Measurements from ENCODE around the gene BOLL.
"Not testable (repeated sequence)": the region's sequence is repeated elsewhere in the genome, so short reads cannot be mapped to it uniquely, and the experiment has no call there.

BOLL gene

DNA sequence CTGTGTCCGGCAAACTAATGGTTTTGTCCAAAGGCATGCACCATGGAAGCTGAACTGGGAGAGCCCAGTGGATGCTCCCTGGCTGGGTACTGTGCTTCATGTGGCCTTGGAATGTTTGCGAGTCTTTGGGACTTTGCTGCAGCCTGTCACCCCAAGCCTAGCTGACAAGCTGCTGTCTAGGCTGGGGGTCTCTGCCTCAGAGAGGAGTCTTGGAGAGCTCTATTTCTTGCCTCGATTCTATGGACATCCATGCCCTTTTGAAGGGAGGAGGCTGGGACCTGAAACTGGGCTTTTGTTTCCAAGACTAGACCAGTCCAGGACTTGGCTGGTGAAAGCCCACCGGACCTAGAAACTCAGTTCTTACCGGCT, 78.3 kb downstream of the BOLL start:
- FAIRE-seq (no peak), DNase-seq (ENCODE audit: low spot score) (no peak)

DNA sequence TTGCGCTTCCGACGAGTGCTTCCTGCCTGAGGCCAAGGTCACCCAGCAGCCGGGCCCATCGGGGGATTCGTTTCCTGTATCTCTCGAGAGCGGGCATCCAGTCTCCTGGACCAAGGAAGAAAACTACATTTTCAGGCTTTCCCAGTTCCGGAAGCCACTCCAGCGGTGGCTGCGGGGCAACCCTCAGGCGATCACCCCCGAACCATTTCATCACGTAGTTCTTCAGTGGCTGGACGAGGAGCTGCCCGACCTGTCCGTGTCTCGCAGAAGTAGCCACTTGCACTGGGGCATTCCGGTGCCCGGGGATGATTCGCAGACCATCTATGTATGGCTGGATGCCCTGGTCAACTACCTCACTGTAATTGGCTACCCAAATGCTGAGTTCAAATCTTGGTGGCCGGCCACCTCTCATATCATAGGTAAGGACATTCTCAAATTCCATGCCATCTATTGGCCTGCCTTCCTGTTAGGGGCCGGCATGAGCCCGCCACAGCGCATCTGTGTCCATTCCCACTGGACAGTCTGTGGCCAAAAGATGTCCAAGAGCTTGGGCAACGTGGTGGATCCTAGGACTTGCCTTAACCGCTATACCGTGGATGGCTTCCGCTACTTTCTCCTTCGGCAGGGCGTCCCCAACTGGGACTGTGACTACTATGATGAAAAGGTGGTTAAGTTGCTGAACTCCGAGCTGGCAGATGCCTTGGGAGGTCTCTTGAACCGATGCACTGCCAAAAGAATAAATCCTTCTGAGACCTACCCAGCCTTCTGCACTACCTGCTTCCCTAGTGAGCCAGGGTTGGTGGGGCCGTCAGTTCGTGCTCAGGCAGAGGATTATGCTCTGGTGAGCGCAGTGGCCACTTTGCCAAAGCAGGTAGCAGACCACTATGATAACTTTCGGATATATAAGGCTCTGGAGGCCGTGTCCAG, 78.9 kb downstream of the BOLL start:
- DNase-seq (ENCODE audit: low spot score) (no peak), FAIRE-seq (no peak)

DNA sequence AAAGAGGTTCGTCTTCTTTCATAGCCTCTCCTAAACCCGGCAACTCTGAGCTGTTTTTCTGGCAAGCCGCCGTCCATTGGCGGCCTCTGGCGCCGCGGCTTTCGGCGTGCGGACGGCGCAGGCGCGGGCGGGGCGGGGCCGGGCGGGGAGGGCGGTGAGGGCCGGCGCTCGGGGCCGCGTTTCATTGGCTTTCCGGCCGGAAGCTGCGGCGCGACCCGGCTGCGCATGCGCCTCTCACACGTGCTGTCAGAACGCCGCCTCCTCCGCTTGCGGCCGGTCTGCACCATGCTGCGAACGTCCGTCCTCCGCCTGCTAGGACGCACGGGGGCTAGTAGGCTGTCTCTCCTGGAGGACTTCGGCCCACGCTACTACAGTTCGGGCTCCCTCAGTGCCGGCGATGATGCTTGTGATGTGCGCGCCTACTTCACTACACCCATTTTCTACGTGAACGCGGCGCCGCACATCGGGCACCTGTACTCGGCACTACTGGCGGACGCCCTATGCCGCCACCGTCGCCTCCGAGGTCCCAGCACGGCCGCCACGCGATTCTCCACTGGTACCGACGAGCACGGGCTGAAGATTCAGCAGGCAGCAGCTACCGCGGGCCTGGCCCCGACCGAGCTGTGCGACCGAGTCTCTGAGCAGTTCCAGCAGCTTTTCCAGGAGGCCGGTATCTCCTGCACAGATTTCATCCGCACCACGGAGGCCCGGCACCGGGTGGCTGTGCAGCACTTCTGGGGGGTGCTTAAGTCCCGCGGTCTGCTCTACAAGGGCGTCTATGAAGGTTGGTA, 79.8 kb downstream of the BOLL start, which contains the start of gene MARS2:
TSS of gene MARS2 (plus strand) at position 249 of the 791 bp plus-strand sequence. CDS start at position 286, 37 bp downstream.
- FAIRE-seq (peak; percentile 17), DNase-seq (ENCODE audit: low spot score) (peak; percentile 97)

DNA sequence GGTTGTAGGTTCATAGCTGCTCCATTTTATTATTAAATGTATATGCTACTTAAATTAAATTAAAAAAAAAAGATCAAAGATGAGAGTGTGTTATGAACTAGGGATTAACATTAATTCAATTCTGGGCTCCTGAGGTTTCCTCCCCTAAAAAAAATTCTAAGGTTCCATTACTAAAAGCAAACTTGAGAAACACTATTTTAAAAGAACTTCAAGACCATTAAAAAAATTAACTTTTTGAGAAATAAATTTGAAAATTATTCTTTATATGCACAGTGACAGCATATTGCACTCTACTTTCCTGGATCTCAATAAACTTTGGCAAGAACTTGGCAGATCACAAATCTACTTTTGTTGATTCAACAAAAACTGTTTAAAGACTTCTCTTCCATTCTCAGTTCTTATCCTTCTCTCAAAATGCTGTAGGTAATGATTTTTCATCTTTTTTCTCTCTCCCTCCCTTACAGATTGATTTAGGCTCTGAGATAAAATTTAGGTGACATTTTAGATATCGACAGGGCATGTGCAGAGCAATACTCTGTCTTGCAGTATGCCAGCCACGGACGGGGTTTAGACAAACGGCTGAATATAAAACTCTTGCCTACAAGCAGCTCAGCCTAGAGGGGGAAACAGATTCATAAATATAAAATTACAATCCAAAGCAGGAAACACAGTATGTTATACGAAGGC, 80.5 kb downstream of the BOLL start:
- FAIRE-seq (no peak), DNase-seq (ENCODE audit: low spot score) (no peak)

DNA sequence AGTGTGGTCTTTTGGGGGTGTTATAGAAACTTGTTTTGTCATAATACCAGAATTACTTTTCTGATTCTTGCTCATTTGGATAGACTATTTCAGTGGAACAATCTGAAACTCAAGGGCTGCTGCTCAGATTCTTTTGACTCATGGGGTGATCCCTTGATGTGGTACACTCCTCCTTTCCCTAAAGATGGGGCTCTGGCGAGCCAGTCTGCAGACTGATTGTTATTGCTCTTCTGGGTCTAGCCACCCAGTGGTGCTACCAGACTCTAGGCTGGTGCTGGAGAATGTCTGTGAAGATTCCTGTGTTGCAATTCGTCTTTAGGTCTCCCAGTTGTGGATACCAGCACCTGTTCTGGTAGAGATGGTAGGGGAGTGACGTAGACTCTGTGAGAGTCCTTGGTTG, 84.2 kb downstream of the BOLL start:
- FAIRE-seq (no peak), DNase-seq (ENCODE audit: low spot score) (no peak)

DNA sequence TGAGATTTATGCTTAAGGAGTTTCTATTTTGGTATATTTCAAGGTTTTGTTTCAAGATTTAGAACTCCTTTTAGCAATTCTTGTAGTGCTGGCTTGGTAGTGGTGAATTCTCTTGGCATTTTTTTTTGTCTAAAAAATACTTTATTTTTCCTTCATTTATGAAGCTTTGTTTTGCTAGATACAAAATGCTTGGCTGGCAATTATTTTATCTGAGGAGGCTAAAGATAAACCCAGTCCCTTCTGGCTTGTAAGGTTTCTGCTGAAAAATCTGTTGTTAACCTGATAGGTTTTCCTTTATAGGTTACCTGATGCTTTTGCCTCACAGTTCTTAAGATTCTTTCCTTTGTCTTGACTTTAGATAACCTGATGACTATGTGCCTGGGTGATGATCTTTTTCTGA, 85.4 kb downstream of the BOLL start:
- DNase-seq (ENCODE audit: low spot score); FAIRE-seq: not testable (repeated sequence)

DNA sequence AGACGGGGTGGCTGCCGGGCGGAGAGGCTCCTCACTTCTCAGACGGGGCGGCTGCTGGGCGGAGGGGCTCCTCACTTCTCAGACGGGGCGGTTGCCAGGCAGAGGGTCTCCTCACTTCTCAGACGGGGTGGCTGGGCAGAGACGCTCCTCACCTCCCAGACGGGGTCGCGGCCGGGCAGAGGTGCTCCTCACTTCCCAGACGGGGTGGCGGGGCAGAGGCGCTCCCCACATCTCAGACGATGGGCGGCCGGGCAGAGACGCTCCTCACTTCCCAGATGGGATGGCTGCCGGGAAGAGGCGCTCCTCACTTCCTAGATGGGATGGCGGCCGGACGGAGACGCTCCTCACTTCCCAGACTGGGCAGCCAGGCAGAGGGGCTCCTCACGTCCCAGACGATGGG, 88.5 kb downstream of the BOLL start:
- not testable (repeated sequence) for DNase-seq (ENCODE audit: low spot score); FAIRE-seq

DNA sequence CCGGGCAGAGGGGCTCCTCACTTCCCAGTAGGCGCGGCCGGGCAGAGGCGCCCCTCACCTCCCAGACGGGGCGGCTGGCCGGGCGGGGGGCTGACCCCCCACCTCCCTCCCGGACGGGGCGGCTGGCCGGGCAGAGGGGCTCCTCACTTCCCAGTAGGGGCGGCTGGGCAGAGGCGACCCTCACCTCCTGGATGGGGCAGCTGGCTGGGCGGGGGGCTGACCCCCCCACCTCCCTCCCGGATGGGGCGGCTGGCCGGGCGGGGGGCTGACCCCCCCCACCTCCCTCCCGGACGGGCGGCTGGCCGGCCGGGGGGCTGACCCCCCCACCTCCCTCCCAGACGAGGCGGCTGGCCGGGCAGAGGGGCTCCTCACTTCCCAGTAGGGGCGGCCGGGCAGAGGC, 89.1 kb downstream of the BOLL start:
- FAIRE-seq, result not testable (repeated sequence)

DNA sequence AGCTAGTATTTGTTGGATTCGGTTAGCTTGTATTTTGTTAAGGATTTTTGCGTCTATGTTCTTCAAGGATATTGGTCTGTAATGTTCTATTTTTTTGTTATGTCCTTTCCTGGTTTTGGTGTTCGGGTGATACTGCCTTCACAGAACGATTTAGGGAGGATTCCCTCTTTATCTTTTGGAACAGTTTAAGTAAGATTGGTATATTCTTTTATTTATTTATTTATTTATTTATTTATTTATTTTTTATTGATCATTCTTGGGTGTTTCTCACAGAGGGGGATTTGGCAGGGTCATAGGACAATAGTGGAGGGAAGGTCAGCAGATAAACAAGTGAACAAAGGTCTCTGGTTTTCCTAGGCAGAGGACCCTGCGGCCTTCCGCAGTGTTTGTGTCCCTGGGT, 89.9 kb downstream of the BOLL start:
- DNase-seq (ENCODE audit: low spot score); FAIRE-seq: not testable (repeated sequence)

More for the DNA sequence above, 89.1 kb downstream of the BOLL start:
- not testable (repeated sequence) for DNase-seq (ENCODE audit: low spot score)

DNA sequence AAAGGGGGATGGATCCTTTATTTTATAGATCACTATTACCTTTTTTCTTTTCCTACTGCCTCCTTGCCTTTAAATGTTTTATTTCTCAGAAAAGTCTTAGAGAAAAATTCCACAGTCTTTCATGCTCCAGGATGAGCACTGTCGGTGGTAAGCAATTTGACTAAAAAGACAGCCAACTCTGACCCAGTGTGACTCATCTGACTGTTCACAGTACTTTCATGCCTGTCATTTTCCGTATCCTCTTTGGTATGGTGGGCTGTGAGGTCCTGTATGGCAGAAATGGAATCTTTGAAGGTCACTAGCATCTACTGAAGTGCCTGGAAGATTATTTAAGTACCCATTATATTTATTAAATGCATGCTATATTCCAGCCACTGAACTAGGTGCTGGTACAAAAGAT, 107.6 kb downstream of the BOLL start:
- FAIRE-seq (no peak), DNase-seq (ENCODE audit: low spot score) (no peak)

DNA sequence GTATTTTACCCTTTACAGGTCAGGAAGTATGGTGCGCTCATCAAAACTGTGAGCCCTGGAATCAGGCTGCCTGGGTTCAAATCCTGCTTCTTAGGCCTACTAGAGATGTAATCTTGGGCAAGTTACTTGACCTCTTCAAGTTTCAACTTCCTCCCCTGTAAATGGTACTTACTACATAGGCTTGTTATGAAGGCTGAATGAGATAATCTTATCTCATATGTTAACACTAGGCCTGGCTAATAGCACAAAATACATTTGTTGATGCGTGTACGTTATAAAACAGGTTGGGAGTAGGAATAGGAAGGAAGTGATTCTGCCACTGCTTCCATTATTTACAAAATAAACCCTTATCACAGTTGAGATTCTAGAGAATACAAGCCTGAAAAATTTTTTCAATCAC, 108.1 kb downstream of the BOLL start:
- FAIRE-seq (no peak), DNase-seq (ENCODE audit: low spot score) (no peak)

Data from urothelium cell line (cell line).